Psoas muscle (tissue), 8 donors: ENCODE results near the gene LRWD1. TPM values are rescaled to one million over a fixed set of nuclear protein-coding genes. Genes with fewer than 3 reads are reported as not detected.

ENCODE experiments used
- ATAC-seq, 4 donors: fragments of 200-7000 bp; cut with Tn5 transposase; one replicate each; pipeline ENCODE4 v1.9.1; 2020; ENCODE audit warnings: moderate library complexity in 3 of 4, mild to moderate bottlenecking in 2 of 4
- DNase-seq, 2 donors: peaks; one replicate each; pipeline ENCODE4 v3.0.0-alpha.2; 2020
- H3K27ac ChIP-seq: fragments of 200-600 bp; one replicate; pipeline ENCODE4 v1.8.0; 2022
- H3K27me3 ChIP-seq, 3 donors: fragments of 200-600 bp in 1 of 3; one replicate each; pipeline versions ENCODE4 v1.6.1 to v1.8.0; 2013 to 2022; ENCODE audit warnings: low read length in 2 of 3, mild to moderate bottlenecking in 2 of 3, moderate library complexity in 1 of 3; ENCODE audit not compliant: insufficient read depth in 3 of 3
- H3K36me3 ChIP-seq, 2 donors: fragments of 200-600 bp in 1 of 2; one replicate each; pipeline versions ENCODE4 v1.6.1 to v1.8.0; 2013 to 2022; ENCODE audit warnings: low read depth in 1 of 2, mild to moderate bottlenecking in 1 of 2, moderate library complexity in 1 of 2; ENCODE audit not compliant: insufficient read depth in 1 of 2
- H3K4me1 ChIP-seq: fragments of 200-600 bp; one replicate; pipeline ENCODE4 v1.8.0; 2022
- H3K4me3 ChIP-seq: fragments of 200-600 bp; one replicate; pipeline ENCODE4 v1.8.0; 2022; ENCODE audit warnings: mild to moderate bottlenecking
- H3K9me3 ChIP-seq: fragments of 200-600 bp; one replicate; pipeline ENCODE4 v1.8.0; 2022
- CTCF ChIP-seq: fragments of 200-600 bp; IDR thresholded peaks from one replicate; pipeline ENCODE4 v1.8.0; 2022; ENCODE audit warnings: antibody characterized with exemption
- WGBS, 3 donors: extraction: QIAGEN DNeasy Blood & Tissue Kit; methylation state at CpG; one replicate each; pipeline versions ENCODE4 v1.1.6 to v1.1.7; 2013; 5-methylcytosine and 5-hydroxymethylcytosine counted together
- intact Hi-C, 2 donors: fragments of 100-400 bp; cut with DNase I; formaldehyde crosslinking; loops; one replicate each; pipeline versions ENCODE4 v1.11.0 to v1.14.2; 2022
- polyA plus RNA-seq, 3 donors: library from polyadenylated mRNA; stranded (reverse); fragments of 200-250 nt; gene quantifications; one replicate each; pipeline ENCODE4 v1.2.3, GENCODE V29; 2013
- total RNA-seq, 4 donors: library from RNA; stranded (reverse); fragmentation: NEBNext Ultra II Directional in 2 of 4; extraction: Animal tissue kit (Norgen Biotek cat#: 25700) in 2 of 4; gene quantifications; one replicate each; pipeline versions ENCODE4 v1.2.1 to v1.2.4, GENCODE V29; 2021 to 2023
- donor health status: healthy with polysubstance abuse.
- donor health status: DM: no; HTN: no; CAD: no; lungs with moderate emphysema.
- donor health status: Bipolar disorder and iron deficiency.
- donor health status: healthy.
- donor health status: DM: yes; HTN: yes; CAD: no.
- donor health status: DM: no; HTN: no; CAD: no.
- donor health status: DM: no; HTN: no; CAD: no.
- donor health status: DM: yes; HTN: yes; CAD: no.

LRWD1 gene
- total and polyA plus RNA-seq, 7 donors = 10.4 to 40.9 (median 15.6) TPM

GRCh38 chr7:102460467-102460866, 4.3 kb upstream of the LRWD1 start:
- no peak for TF ChIP-seq CTCF
- 75 to 83% (median 77%) methylated on average over 8 of the region's 8 CpGs for WGBS, 3 donors
- H3K27ac ChIP-seq = no peak overlapping the region
- no peak for DNase-seq
- peaks cover 10% of the 10 kb centered on the region for H3K4me1 ChIP-seq
- ATAC-seq = no peak
- intact Hi-C loops = loop anchor here in 1 of 2 donors (5.0 kb wide), 1 partner anchor 48 kb away; no protein-coding TSS in a partner anchor
- H3K27me3 ChIP-seq = no peaks in the 10 kb centered on the region
- H3K9me3 ChIP-seq = no peaks in the 10 kb centered on the region
- peaks cover 3 to 37% of the 10 kb centered on the region in 2 donors for H3K36me3 ChIP-seq
- no peak overlapping the region for H3K4me3 ChIP-seq

GRCh38 chr7:102463841-102464576, 775 bp upstream of the LRWD1 start:
- WGBS, 3 donors = 8 to 13% (median 9%) methylated on average over 24 of the region's 24 CpGs
- intact Hi-C loops = loop anchor here in 1 of 2 donors (5.0 kb wide), 1 partner anchor 52 kb away; no protein-coding TSS in a partner anchor
- peak; percentile 2 to 8 (median 4) for ATAC-seq
- TF ChIP-seq CTCF = no peak
- peak overlapping the region; percentile 71 for H3K27ac ChIP-seq
- H3K36me3 ChIP-seq = peaks cover 0 to 11% of the 10 kb centered on the region in 2 donors
- peaks cover 15% of the 10 kb centered on the region for H3K4me1 ChIP-seq
- DNase-seq = no peak
- H3K4me3 ChIP-seq = peak overlapping the region; percentile 78
- H3K27me3 ChIP-seq = no peaks in the 10 kb centered on the region
- no peaks in the 10 kb centered on the region for H3K9me3 ChIP-seq

GRCh38 chr7:102466097-102466496, 1.3 kb downstream of the LRWD1 start:
- DNase-seq (no peak), ATAC-seq (no peak)
- H3K36me3 ChIP-seq = peaks cover 0 to 9% of the 10 kb centered on the region in 2 donors
- 94 to 96% (median 95%) methylated on average over 7 of the region's 7 CpGs for WGBS, 3 donors
- TF ChIP-seq CTCF = no peak
- peak overlapping the region; percentile 78 for H3K4me3 ChIP-seq
- intact Hi-C loops = no loop called here
- no peaks in the 10 kb centered on the region for H3K27me3 ChIP-seq
- H3K4me1 ChIP-seq = peaks cover 15% of the 10 kb centered on the region
- H3K9me3 ChIP-seq = no peaks in the 10 kb centered on the region
- no peak overlapping the region for H3K27ac ChIP-seq

GRCh38 chr7:102467581-102468477, 3.0 kb downstream of the LRWD1 start:
- Histone ChIP-seq H3K36me3 (peaks cover 0 to 20% of the 10 kb centered on the region in 2 donors), H3K4me1 (peaks cover 15% of the 10 kb centered on the region), H3K27me3 (no peaks in the 10 kb centered on the region), H3K27ac (no peak overlapping the region), H3K9me3 (no peaks in the 10 kb centered on the region), H3K4me3 (no peak overlapping the region)
- 90 to 95% (median 91%) methylated on average over 24 of the region's 24 CpGs for WGBS, 3 donors
- TF ChIP-seq CTCF = no peak
- ATAC-seq (no peak), DNase-seq (peak; percentile 13 to 51)
- intact Hi-C loops = no loop called here
